Right cardiac atrium (tissue), 5 donors: ENCODE results near the gene ZNHIT1. TPM values are rescaled to one million over a fixed set of nuclear protein-coding genes. Genes with fewer than 3 reads are reported as not detected.

Experiments used
- ATAC-seq, 2 donors: fragments of 200-7000 bp; cut with Tn5 transposase; one replicate each; pipeline versions ENCODE4 v1.8.0 to v1.9.1; 2020; ENCODE audit warnings: moderate library complexity in 2 of 2, mild to moderate bottlenecking in 1 of 2
- DNase-seq, 3 donors: peaks; one replicate each; pipeline ENCODE4 v3.0.0-alpha.2; 2020
- H3K27ac ChIP-seq: one replicate; pipeline ENCODE4 v1.5.1; 2013; ENCODE audit warnings: mild to moderate bottlenecking, low read length, control low read depth, moderate library complexity
- H3K27me3 ChIP-seq: one replicate; pipeline ENCODE4 v1.6.1; 2013; ENCODE audit not compliant: control insufficient read depth, insufficient read depth
- H3K4me1 ChIP-seq: one replicate; pipeline ENCODE4 v1.6.1; 2013; ENCODE audit warnings: low read length; ENCODE audit not compliant: control insufficient read depth, insufficient read depth
- H3K4me3 ChIP-seq: one replicate; pipeline ENCODE4 v1.5.1; 2013; ENCODE audit warnings: low read length, control low read depth
- H3K9me3 ChIP-seq: one replicate; pipeline ENCODE4 v1.6.1; 2013; ENCODE audit warnings: low read length; ENCODE audit not compliant: control insufficient read depth
- WGBS: extraction: QIAGEN DNeasy Blood & Tissue Kit; methylation state at CpG from one replicate; pipeline ENCODE4 v1.1.7; 2013; 5-methylcytosine and 5-hydroxymethylcytosine counted together
- intact Hi-C, 4 donors: fragments of 100-400 bp; cut with DNase I; formaldehyde crosslinking; loops; one replicate each; pipeline versions ENCODE4 v1.11.0 to v1.14.0; 2022 to 2023
- polyA plus RNA-seq: library from polyadenylated mRNA; stranded (reverse); fragments of 200-250 nt; gene quantifications from one replicate; pipeline ENCODE4 v1.2.3, GENCODE V29; 2013
- total RNA-seq, 4 donors: library from RNA; stranded (reverse); fragmentation: NEBNext Ultra II Directional; extraction: Animal tissue kit (Norgen Biotek cat#: 25700); gene quantifications; one replicate each; pipeline ENCODE4 v1.2.1, GENCODE V29; 2021
- donor health status: healthy with polysubstance abuse.
- donor health status: DM: no; HTN: yes; CAD: no.
- donor health status: DM: no; HTN: no; CAD: no.
- donor health status: DM: no; HTN: yes; CAD: no; lungs with severe emphysema.
- donor health status: DM: yes; HTN: yes; CAD: no.

ZNHIT1 gene
- total and polyA plus RNA-seq, 5 donors: 51.5 to 108 (median 57.2) TPM

DNA sequence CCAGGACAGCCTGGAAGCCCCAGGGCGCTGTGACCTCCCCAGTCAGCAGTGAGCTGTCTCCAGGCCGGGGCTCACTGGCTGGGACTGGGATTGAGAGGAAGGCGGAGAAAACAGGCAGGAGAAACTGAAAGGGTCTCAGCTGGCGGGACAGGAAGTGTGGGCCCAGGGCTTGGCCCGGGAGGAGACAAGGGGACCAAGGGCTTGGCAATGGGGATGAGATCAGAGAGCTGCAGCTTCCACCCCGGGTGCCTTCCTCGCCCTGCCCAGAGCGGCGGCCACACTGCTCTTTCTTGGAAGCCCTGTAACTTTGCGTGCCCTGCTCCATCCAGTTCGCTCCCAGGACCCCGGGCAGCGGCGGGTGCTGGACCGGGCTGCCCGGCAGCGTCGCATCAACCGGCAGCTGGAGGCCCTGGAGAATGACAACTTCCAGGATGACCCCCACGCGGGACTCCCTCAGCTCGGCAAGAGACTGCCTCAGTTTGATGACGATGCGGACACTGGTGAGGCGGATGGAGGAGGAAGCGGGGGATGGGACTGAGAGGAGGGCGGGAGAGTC is 4.4 kb downstream of the ZNHIT1 start:
- Histone ChIP-seq H3K9me3 (no peaks in the 10 kb centered on the region), H3K27me3 (no peaks in the 10 kb centered on the region), H3K27ac (no peak overlapping the region), H3K4me1 (peaks cover 2% of the 10 kb centered on the region), H3K4me3 (no peak overlapping the region)
- DNase-seq (peak in 1 of 3 donors; percentile 51), ATAC-seq (no peak)
- intact Hi-C loops: no loop called here
- WGBS: 82% methylated on average over 27 of the region's 27 CpGs

DNA sequence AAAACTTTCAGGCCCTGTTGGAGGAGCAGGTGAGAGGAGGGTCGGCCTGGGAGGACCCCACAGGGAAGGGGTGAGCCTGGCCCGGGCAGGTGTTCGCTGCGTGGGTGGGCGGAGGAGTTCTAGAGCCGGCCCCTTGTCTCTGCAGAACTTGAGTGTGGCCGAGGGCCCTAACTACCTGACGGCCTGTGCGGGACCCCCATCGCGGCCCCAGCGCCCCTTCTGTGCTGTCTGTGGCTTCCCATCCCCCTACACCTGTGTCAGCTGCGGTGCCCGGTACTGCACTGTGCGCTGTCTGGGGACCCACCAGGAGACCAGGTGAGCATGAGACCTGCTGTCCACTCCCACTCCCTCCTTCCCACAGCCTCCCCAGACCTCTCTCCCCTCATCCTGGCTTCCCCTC is 5.6 kb downstream of the ZNHIT1 start:
- ATAC-seq (peak in 1 of 2 donors; percentile 30), DNase-seq (peak in 1 of 3 donors; percentile 45)
- intact Hi-C loops: no loop called here

GRCh38 chr7:101225650-101226049 is 7.7 kb downstream of the ZNHIT1 start:
- intact Hi-C loops: no loop called here
- H3K27ac ChIP-seq: no peak overlapping the region
- no peaks in the 10 kb centered on the region for H3K9me3 ChIP-seq
- H3K4me3 ChIP-seq: no peak overlapping the region
- no peaks in the 10 kb centered on the region for H3K27me3 ChIP-seq
- WGBS: 95% methylated on average over 6 of the region's 6 CpGs
- DNase-seq (no peak), ATAC-seq (no peak)
- H3K4me1 ChIP-seq: no peaks in the 10 kb centered on the region

More for the DNA sequence above, 5.6 kb downstream of the ZNHIT1 start:
- H3K9me3 ChIP-seq: no peaks in the 10 kb centered on the region
- H3K4me1 ChIP-seq: peaks cover 2% of the 10 kb centered on the region
- no peak overlapping the region for H3K27ac ChIP-seq
- 96% methylated on average over 15 of the region's 15 CpGs for WGBS
- H3K4me3 ChIP-seq: no peak overlapping the region
- H3K27me3 ChIP-seq: no peaks in the 10 kb centered on the region

DNA sequence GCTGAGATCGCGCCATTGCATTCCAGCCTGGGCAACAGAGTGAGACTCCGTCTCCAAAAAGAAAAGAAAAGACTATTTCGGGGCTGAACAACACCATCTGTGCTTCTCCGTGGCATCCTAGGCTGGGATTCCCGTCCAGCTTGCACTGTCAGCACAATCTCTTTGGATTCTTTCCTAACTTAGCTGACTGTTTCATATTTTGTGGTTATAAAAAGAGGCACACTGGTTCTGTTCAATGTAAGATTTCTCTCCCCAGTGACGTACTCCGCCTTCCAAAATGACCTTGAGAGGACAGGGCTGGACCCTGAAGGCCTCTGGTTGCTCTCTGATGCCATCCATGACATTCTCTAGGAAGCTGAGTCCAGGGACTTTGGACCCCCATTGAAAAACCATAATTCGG is 8.8 kb downstream of the ZNHIT1 start:
- Histone ChIP-seq H3K27ac (no peak overlapping the region), H3K4me1 (no peaks in the 10 kb centered on the region), H3K9me3 (no peaks in the 10 kb centered on the region), H3K27me3 (no peaks in the 10 kb centered on the region), H3K4me3 (no peak overlapping the region)
- DNase-seq (no peak), ATAC-seq (no peak)
- WGBS: 89% methylated on average over 9 of the region's 9 CpGs
- intact Hi-C loops: no loop called here

DNA sequence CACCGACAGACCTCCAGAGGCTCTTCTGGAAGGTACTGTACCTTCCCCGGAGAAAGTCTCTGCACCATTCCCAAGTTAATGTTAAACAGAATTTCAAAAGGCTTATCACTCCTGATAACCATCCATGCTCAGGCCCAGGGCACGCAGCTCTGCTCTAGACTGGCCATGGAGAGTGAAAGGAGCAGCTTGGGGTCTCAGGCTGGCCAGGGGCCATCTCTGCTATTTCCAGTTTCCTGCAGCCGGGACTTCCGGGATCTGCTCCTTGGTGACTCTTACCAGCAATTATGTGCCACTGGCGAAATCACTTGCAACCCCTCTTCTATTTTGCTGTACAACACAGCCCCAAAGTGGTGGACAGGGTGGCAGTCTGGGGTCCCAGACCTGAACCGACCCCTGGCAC is 13.7 kb downstream of the ZNHIT1 start:
- Histone ChIP-seq H3K4me1 (no peaks in the 10 kb centered on the region), H3K27ac (no peak overlapping the region), H3K4me3 (no peak overlapping the region), H3K9me3 (no peaks in the 10 kb centered on the region), H3K27me3 (no peaks in the 10 kb centered on the region)
- ATAC-seq: no peak
- intact Hi-C loops: no loop called here
- 50% methylated on average over 7 of the region's 7 CpGs for WGBS
- peak in 1 of 3 donors; percentile 17 for DNase-seq

GRCh38 chr7:101232141-101232850 is 14.3 kb downstream of the ZNHIT1 start:
- WGBS: 16% methylated on average over 52 of the region's 52 CpGs
- intact Hi-C loops: no loop called here
- Histone ChIP-seq H3K27ac (no peak overlapping the region), H3K4me3 (peak overlapping the region; percentile 1), H3K27me3 (no peaks in the 10 kb centered on the region), H3K4me1 (no peaks in the 10 kb centered on the region), H3K9me3 (no peaks in the 10 kb centered on the region)
- DNase-seq (peak in 1 of 3 donors; percentile 73), ATAC-seq (peak; percentile 50 to 51)

DNA sequence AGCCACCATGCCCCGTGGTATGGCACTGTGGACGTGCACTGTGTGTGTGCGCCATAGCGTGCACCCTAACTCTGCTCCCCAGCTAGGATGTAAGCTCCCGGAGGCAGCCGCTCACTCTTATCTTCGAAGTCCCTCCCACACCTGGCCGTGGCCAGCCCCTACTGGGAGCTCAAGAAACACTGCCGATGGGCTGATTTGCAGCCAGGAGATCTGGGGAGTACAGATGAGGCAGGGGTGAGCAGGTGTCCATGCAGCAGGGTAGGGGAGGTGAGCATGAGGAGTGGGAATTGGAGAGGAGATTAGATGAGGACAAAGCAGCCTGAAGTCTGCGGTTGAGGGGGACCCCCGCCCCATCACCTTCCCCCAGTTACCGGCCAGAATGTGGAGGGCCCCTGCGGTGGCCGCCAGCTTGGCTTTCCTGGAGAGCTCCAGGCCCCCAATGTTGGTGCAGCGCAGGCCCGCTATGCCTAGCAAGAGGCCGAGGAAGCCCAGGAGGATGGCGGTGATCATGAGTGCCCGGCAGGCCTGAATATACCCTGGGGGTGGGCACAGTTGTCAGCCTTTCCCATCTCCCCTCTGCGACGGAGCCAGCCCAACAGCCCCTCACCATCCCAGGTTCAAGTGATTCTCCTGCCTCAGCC is 16.1 kb downstream of the ZNHIT1 start:
- Histone ChIP-seq H3K27ac (no peak overlapping the region), H3K4me3 (no peak overlapping the region), H3K9me3 (no peaks in the 10 kb centered on the region), H3K4me1 (peaks cover 9% of the 10 kb centered on the region), H3K27me3 (no peaks in the 10 kb centered on the region)
- DNase-seq (no peak), ATAC-seq (no peak)
- intact Hi-C loops: no loop called here
- 89% methylated on average over 21 of the region's 21 CpGs for WGBS

DNA sequence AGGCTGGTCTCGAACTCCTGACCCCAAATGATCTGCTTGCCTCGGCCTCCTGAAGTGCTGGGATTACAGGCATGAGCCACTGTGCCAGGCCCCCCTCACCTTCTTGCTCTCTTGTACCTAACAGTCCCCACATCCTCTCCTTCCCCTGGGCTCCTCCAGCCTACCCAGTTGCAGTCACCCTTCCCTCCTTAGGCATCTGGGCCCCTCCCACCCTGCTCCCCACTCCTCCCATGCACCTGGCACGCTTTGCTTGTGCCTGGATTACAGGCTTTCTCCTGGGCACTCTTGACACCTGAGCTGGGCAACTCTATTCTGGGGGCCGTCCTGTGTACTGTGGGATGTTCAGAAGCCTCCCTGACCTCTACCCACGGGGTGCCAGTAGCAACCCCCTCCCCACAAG is 16.7 kb downstream of the ZNHIT1 start:
- no peaks in the 10 kb centered on the region for H3K9me3 ChIP-seq
- ATAC-seq: no peak
- intact Hi-C loops: no loop called here
- DNase-seq: no peak
- no peak overlapping the region for H3K27ac ChIP-seq
- H3K4me3 ChIP-seq: no peak overlapping the region
- H3K4me1 ChIP-seq: peaks cover 9% of the 10 kb centered on the region
- 88% methylated on average over 5 of the region's 5 CpGs for WGBS
- no peaks in the 10 kb centered on the region for H3K27me3 ChIP-seq

DNA sequence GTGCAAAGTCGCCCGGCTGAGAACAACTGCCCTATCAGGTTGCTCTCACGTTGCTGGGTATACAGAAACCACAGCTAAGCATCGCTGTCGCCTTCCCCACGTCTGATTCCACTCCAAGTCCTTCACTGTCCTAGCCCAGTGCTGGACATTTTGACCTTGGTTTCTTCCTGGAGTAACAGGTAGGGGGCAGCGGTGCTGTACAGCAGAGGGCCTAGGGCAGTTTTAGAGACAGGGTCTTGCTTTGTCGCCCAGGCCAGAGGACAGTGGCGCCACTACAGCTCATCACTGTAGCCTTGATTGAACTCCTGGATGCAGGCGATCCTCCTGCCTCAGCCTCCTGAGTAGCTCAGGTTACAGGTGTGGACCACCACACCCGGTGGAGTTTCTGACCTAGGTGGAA is 17.1 kb downstream of the ZNHIT1 start:
- Histone ChIP-seq H3K27ac (no peak overlapping the region), H3K27me3 (no peaks in the 10 kb centered on the region), H3K4me3 (no peak overlapping the region), H3K4me1 (peaks cover 9% of the 10 kb centered on the region), H3K9me3 (no peaks in the 10 kb centered on the region)
- intact Hi-C loops: no loop called here
- no peak for DNase-seq
- WGBS: 74% methylated on average over 11 of the region's 11 CpGs
- ATAC-seq: no peak

- Histone ChIP-seq H3K4me3 (no peak overlapping the region), H3K27me3 (no peaks in the 10 kb centered on the region), H3K4me1 (peaks cover 9% of the 10 kb centered on the region), H3K9me3 (no peaks in the 10 kb centered on the region), H3K27ac (no peak overlapping the region)
- intact Hi-C loops: no loop called here
- 79% methylated on average over 9 of the region's 9 CpGs for WGBS
- DNase-seq: no peak
- ATAC-seq: no peak
These were observed 17.6 kb downstream of the ZNHIT1 start for GRCh38 chr7:101235522-101235921.

DNA sequence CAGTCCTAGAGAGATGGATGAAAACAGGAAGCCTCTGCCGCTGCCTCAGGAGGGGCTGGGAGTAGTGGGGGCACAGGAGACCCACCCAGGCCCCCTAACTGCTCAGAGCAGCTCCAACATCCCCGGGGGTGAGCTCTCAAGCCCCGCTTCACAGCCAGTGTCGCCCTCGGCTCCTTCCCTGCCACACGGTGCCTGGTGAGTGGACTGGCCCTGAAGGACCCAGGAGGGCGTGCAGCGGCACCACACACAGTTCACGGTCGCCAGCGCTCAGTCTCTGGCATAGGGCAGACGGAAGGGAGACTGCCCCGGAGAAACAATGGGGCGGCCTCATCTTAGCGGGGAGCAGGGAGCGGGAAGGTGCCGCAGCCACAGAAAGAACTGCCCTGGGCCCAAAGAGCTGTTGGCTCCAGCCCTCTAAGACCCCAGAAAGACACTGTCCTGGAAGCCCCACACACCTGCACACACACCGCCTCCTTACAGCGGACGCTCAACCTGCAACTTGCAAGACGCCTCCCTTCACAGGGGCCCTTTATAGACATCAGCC is 18.4 kb downstream of the ZNHIT1 start:
- Histone ChIP-seq H3K4me3 (no peak overlapping the region), H3K4me1 (peaks cover 9% of the 10 kb centered on the region), H3K9me3 (no peaks in the 10 kb centered on the region), H3K27me3 (no peaks in the 10 kb centered on the region), H3K27ac (no peak overlapping the region)
- no peak for DNase-seq
- no peak for ATAC-seq
- 90% methylated on average over 21 of the region's 21 CpGs for WGBS
- intact Hi-C loops: no loop called here
